Breast epithelium (tissue), 3 donors: Measurements from ENCODE around the gene CAMK2D.

Source experiments
- POLR2A ChIP-seq: fragments of 450-650 bp; IDR thresholded peaks from one replicate; pipeline ENCODE4 v1.6.1; 2016; ENCODE audit warnings: antibody characterized with exemption, mild to moderate bottlenecking, moderate library complexity
- POLR2AphosphoS5 ChIP-seq, 3 donors: sonication (generic); formaldehyde crosslinking; IDR thresholded peaks; one replicate each; pipeline ENCODE4 v1.6.1; 2017; ENCODE audit warnings: antibody characterized with exemption in 3 of 3
- TF ChIP-seq, protein P1 (sequence below), 3 donors: fragments of 450-650 bp; IDR thresholded peaks; one replicate each; pipeline ENCODE4 v1.5.1; 2016 to 2017; ENCODE audit warnings: antibody characterized with exemption in 3 of 3, mild to moderate bottlenecking in 3 of 3, moderate library complexity in 3 of 3

DNA sequence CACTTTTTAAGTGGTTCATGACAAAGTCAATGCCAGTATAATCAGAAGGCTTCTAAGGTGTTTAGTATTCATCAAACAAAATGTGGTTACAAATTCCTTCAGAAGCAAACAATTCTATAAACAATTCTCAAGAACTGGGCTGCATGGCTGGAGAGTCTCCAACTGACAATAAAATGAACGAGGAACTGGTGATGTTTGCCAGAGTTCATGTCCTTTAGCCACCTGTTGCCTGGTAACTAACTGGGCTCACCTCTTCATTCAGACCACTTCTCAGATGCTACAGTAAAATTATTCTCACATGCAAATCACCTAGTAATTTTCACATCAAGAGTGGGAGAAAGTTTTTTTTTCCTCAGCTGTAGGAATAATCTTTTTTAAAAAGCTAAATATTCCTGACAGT is 53.3 kb downstream of the CAMK2D start:
- TF ChIP-seq, protein P1, sequence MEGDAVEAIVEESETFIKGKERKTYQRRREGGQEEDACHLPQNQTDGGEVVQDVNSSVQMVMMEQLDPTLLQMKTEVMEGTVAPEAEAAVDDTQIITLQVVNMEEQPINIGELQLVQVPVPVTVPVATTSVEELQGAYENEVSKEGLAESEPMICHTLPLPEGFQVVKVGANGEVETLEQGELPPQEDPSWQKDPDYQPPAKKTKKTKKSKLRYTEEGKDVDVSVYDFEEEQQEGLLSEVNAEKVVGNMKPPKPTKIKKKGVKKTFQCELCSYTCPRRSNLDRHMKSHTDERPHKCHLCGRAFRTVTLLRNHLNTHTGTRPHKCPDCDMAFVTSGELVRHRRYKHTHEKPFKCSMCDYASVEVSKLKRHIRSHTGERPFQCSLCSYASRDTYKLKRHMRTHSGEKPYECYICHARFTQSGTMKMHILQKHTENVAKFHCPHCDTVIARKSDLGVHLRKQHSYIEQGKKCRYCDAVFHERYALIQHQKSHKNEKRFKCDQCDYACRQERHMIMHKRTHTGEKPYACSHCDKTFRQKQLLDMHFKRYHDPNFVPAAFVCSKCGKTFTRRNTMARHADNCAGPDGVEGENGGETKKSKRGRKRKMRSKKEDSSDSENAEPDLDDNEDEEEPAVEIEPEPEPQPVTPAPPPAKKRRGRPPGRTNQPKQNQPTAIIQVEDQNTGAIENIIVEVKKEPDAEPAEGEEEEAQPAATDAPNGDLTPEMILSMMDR (IDR thresholded peaks at IDR 0.05): no peak
- TF ChIP-seq POLR2A (no peak), POLR2AphosphoS5 (IDR thresholded peaks at IDR 0.05) (no peak)
